ENCODE results near the gene PAX5. TPM values are rescaled to one million over a fixed set of nuclear protein-coding genes. Genes with fewer than 3 reads are reported as not detected.

The PAX5 gene
- total and polyA plus RNA-seq, 2 donors (not counting 1 experiment from before 2014, with no cell fraction given), result 196 to 275 TPM

DNA sequence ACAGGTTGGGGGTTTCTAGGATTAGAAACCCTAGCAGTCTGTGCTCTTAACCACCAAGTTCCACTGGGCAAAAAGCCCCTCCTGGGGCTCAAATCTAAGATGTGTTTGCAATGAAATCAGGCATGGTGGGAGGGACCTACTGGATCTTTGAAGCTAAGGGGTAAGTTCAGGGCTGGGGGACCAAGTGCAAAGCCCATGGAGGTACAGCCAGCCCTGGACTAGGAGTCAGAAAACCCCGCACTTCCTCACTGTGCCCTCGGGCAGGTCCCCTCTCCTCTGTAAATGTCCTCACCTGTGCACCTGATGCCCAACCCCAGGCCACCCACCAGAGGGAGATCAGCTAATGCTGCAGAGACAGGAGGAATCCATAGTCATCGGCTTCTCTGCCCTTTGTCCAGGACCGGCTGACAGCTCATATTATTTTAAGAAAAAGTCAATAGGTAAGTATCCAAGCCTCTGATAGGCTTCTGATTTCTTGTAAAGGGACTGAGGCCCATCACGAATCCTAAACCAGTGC is 138.3 kb downstream of the PAX5 start:
- WGBS (ENCODE audit: insufficient coverage), result 90% methylated on average over 4 of the region's 5 CpGs
- ATAC-seq (ENCODE audit: low read depth) (no peak), DNase-seq (no peak)
- Histone ChIP-seq H3K9ac (ENCODE audit: low read length) (no peak overlapping the region), H3K4me2 (replicated peaks; ENCODE audit: low read depth, low read length, poor library complexity, severe bottlenecking) (no peak overlapping the region), H3K79me2 (ENCODE audit: control insufficient read depth, insufficient read depth, low read length) (peaks cover 100% of the 10 kb centered on the region), H3K27ac (ENCODE audit: low read length in 2 of 2) (peak overlapping the region in 1 of 2 donors; percentile 34), H3K36me3 (replicated peaks in 1 of 2; ENCODE audit: control extremely low read depth in 1 of 2, control insufficient read depth in 1 of 2, extremely low read depth in 1 of 2, insufficient read depth in 2 of 2, low read length in 1 of 2) (peaks cover 0 to 97% of the 10 kb centered on the region in 2 experiments), H4K20me1 (ENCODE audit: control insufficient read depth, insufficient read depth, low read length, poor library complexity, severe bottlenecking) (peaks cover 94% of the 10 kb centered on the region), H3K27me3 (replicated peaks in 1 of 4; ENCODE audit: control extremely low read depth in 1 of 4, control insufficient read depth in 3 of 4, insufficient read depth in 4 of 4, low read length in 3 of 4) (no peaks in the 10 kb centered on the region), H3K4me1 (ENCODE audit: control insufficient read depth in 2 of 2, insufficient read depth in 2 of 2, low read length in 2 of 2) (peaks cover 0 to 2% of the 10 kb centered on the region in 2 donors), H3K9me3 (ENCODE audit: control extremely low read depth in 1 of 3, control insufficient read depth in 2 of 3, insufficient read depth in 1 of 3, low read length in 2 of 3) (no peaks in the 10 kb centered on the region), H2AFZ (ENCODE audit: insufficient read depth, low read depth, low read length, poor library complexity, severe bottlenecking) (no peak overlapping the region), H3K4me3 (ENCODE audit: control extremely low read depth in 1 of 5, extremely low read depth in 1 of 5, insufficient read depth in 1 of 5, low read depth in 2 of 5, low read length in 4 of 5) (no peak overlapping the region)
- Mint-ChIP-seq H3K9me3 (ENCODE audit: insufficient read depth) (no peaks in the 10 kb centered on the region), H3K4me3 (no peak overlapping the region), H3K27ac (peak overlapping the region; percentile 72), H3K4me1 (peaks cover 12% of the 10 kb centered on the region), H3K27me3 (no peaks in the 10 kb centered on the region)
- intact Hi-C loops (cut with micrococcal nuclease), result no loop called here
- ChIA-PET CTCF (no interaction called here), POLR2A (no interaction called here)
- TF ChIP-seq, protein P1, sequence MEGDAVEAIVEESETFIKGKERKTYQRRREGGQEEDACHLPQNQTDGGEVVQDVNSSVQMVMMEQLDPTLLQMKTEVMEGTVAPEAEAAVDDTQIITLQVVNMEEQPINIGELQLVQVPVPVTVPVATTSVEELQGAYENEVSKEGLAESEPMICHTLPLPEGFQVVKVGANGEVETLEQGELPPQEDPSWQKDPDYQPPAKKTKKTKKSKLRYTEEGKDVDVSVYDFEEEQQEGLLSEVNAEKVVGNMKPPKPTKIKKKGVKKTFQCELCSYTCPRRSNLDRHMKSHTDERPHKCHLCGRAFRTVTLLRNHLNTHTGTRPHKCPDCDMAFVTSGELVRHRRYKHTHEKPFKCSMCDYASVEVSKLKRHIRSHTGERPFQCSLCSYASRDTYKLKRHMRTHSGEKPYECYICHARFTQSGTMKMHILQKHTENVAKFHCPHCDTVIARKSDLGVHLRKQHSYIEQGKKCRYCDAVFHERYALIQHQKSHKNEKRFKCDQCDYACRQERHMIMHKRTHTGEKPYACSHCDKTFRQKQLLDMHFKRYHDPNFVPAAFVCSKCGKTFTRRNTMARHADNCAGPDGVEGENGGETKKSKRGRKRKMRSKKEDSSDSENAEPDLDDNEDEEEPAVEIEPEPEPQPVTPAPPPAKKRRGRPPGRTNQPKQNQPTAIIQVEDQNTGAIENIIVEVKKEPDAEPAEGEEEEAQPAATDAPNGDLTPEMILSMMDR (IDR thresholded peaks at IDR 0.05), result no peak
- no peak for TF ChIP-seq EZH2 (IDR thresholded peaks at IDR 0.05; ENCODE audit: borderline replicate concordance, insufficient read depth, low read depth, low read length, poor library complexity, severe bottlenecking)

DNA sequence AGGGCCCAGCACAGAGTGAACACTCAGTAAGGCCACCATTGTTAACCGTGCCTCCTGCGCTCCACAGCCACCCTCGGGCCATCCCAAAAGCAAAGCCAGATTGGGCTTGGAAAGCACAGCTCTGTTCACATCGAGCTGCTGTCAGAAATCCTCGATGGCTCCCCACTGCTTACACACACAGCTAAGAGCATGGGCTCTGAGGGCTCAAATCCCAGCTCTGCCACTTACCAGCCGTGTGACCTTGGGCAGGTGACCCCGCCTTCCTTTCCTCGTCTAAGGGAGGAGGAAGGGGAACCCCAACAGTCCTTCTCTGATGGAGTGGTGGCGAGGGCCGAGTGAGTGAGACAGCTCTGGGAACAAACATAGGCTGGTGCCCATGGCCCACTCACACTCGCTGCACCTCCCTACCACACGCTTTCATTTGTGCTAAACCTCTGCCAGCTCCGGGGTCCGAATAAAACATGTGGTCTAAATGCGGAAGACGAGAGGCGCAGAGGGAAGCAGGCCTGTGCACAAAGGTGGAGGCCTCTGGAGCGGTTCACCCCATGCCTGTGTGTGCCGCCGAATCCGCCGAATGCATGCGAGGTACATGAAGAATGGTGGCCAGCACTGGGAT is 139.3 kb downstream of the PAX5 start:
- TF ChIP-seq, protein P1 (IDR thresholded peaks at IDR 0.05), result no peak
- no peak for TF ChIP-seq EZH2 (IDR thresholded peaks at IDR 0.05; ENCODE audit: borderline replicate concordance, insufficient read depth, low read depth, low read length, poor library complexity, severe bottlenecking)
- Histone ChIP-seq H4K20me1 (ENCODE audit: control insufficient read depth, insufficient read depth, low read length, poor library complexity, severe bottlenecking) (peaks cover 94% of the 10 kb centered on the region), H3K36me3 (replicated peaks in 1 of 2; ENCODE audit: control extremely low read depth in 1 of 2, control insufficient read depth in 1 of 2, extremely low read depth in 1 of 2, insufficient read depth in 2 of 2, low read length in 1 of 2) (peaks cover 0 to 95% of the 10 kb centered on the region in 2 experiments), H3K27ac (ENCODE audit: low read length in 2 of 2) (no peak overlapping the region), H3K4me1 (ENCODE audit: control insufficient read depth in 2 of 2, insufficient read depth in 2 of 2, low read length in 2 of 2) (peaks cover 0 to 7% of the 10 kb centered on the region in 2 donors), H2AFZ (ENCODE audit: insufficient read depth, low read depth, low read length, poor library complexity, severe bottlenecking) (no peak overlapping the region), H3K9ac (ENCODE audit: low read length) (no peak overlapping the region), H3K4me3 (ENCODE audit: control extremely low read depth in 1 of 5, extremely low read depth in 1 of 5, insufficient read depth in 1 of 5, low read depth in 2 of 5, low read length in 4 of 5) (no peak overlapping the region), H3K4me2 (replicated peaks; ENCODE audit: low read depth, low read length, poor library complexity, severe bottlenecking) (no peak overlapping the region), H3K27me3 (replicated peaks in 1 of 4; ENCODE audit: control extremely low read depth in 1 of 4, control insufficient read depth in 3 of 4, insufficient read depth in 4 of 4, low read length in 3 of 4) (no peaks in the 10 kb centered on the region), H3K79me2 (ENCODE audit: control insufficient read depth, insufficient read depth, low read length) (peaks cover 100% of the 10 kb centered on the region), H3K9me3 (ENCODE audit: control extremely low read depth in 1 of 3, control insufficient read depth in 2 of 3, insufficient read depth in 1 of 3, low read length in 2 of 3) (no peaks in the 10 kb centered on the region)
- WGBS (ENCODE audit: insufficient coverage), result 95% methylated on average over 23 of the region's 23 CpGs
- POLR2A ChIA-PET, result no interaction called here
- intact Hi-C loops (cut with micrococcal nuclease), result no loop called here
- Mint-ChIP-seq H3K27me3 (no peaks in the 10 kb centered on the region), H3K9me3 (ENCODE audit: insufficient read depth) (no peaks in the 10 kb centered on the region), H3K27ac (peak overlapping the region; percentile 65), H3K4me1 (peaks cover 13% of the 10 kb centered on the region), H3K4me3 (no peak overlapping the region)
- DNase-seq (no peak), ATAC-seq (ENCODE audit: low read depth) (no peak)
- CTCF ChIA-PET, result no interaction called here

All from B cell (primary cell).